ENCODE data around the gene CCDC181.
A peak's percentile ranks its signal among the peaks of the same experiment; 100 is the strongest.

CCDC181 gene

GRCh38 chr1:169368406-169368769 lies 58.9 kb downstream of the CCDC181 start:
- H3K27ac ChIP-seq: peak overlapping the region; percentile 86
- TF ChIP-seq, protein P1, sequence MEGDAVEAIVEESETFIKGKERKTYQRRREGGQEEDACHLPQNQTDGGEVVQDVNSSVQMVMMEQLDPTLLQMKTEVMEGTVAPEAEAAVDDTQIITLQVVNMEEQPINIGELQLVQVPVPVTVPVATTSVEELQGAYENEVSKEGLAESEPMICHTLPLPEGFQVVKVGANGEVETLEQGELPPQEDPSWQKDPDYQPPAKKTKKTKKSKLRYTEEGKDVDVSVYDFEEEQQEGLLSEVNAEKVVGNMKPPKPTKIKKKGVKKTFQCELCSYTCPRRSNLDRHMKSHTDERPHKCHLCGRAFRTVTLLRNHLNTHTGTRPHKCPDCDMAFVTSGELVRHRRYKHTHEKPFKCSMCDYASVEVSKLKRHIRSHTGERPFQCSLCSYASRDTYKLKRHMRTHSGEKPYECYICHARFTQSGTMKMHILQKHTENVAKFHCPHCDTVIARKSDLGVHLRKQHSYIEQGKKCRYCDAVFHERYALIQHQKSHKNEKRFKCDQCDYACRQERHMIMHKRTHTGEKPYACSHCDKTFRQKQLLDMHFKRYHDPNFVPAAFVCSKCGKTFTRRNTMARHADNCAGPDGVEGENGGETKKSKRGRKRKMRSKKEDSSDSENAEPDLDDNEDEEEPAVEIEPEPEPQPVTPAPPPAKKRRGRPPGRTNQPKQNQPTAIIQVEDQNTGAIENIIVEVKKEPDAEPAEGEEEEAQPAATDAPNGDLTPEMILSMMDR (IDR thresholded peaks at IDR 0.05): no peak
- no peak for TF ChIP-seq ZFX (IDR thresholded peaks at IDR 0.05; ENCODE audit: borderline replicate concordance)

DNA sequence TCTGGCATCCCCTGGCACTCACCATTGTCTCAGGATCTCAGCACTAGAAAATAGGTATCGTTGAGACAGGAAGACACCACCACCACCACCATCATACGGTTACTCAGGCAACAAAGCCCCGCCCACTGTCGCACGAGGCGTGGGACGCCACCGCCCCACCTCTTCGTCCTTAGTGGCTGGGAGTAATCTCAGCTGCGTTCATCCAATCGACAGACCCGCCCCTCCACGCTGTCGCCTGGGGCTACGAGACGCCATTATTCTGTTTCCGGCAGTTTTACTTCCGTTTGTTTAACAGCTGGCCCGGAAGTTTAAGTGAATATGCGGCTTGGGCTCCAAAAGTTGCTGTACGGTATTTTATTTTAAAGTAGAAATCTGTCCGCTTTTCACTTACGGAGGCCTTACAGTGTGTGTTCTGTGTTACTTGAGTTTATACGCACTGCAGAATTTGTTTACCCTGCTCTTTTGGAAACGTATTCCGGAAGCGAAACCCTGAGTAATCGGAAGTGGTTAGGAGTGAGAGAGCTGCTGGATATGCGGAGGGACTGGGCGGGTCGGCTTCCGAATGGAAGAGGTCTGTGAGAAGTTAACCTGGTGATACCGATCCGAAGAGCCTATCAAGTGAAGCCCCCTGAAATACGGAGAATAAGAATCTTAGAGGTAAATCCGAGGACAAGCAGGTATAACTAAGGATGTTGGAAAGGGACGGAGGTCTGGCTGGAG lies 59.4 kb downstream of the CCDC181 start, which contains the start of the genes BLZF1 and NME7:
BLZF1 (plus strand) TSS at position 510 of the 720 bp plus-strand sequence. CDS start 1,328 bp downstream, outside the sequence.
NME7 (minus strand) TSS at position 112 of the 720 bp plus-strand sequence; CDS start at position 25, 87 bp downstream.
- H3K27ac ChIP-seq: peak within 1 kb of the TSS; percentile 86
- TF ChIP-seq, protein P1 (IDR thresholded peaks at IDR 0.05): no peak
- TF ChIP-seq ZFX (IDR thresholded peaks at IDR 0.05; ENCODE audit: borderline replicate concordance): no peak

DNA sequence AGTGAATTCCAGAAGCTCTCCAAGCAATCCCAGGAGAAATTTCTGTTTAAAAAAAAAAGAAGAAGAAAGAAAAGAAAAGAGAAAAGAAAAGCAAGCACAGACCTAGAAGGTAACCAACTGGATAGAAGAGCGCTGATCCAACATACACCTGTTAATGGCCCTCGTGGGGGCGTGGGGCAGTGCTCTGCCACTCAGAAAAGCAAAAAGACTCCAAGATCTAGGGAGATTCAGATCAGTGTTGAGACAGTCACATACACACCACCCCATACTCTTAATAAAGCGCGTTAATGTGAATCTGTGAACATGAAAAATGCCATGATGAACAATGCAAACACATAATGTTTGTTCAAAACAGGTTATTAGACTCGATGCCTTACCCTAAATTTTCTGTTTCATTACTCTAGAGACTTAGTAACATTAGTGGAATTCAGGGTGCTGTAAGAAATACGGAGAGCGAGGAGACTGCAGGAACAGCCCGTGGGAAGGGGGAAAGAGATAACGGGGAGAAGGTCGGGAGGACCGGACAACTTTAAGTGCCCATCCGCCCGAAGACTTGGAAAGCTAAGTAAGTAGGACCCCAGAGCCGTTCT lies 60.1 kb downstream of the CCDC181 start:
- H3K27ac ChIP-seq: peak overlapping the region; percentile 86
- no peak for TF ChIP-seq ZFX (IDR thresholded peaks at IDR 0.05; ENCODE audit: borderline replicate concordance)
- TF ChIP-seq, protein P1 (IDR thresholded peaks at IDR 0.05): no peak

DNA sequence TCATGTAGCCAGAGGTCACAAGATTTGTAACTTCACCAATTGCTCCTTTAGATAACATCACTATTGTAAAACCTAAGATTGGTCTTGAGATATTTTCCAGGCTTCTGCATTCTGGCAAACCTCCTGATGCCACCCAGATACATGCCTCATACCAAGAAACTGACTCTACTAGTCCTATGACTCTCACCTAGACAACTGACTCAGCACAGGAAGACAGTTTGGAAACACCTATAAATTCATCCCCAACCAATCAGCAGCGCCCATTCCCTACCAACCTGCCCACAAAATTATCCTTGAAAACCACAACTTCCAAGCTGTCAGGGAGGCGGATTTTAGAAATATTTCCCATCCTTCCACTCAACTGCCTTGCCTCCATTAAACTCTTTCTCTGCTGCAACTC lies 62.3 kb downstream of the CCDC181 start:
- TF ChIP-seq ZFX (IDR thresholded peaks at IDR 0.05; ENCODE audit: borderline replicate concordance): no peak
- TF ChIP-seq, protein P1 (IDR thresholded peaks at IDR 0.05): no peak
- no peak overlapping the region for H3K27ac ChIP-seq

DNA sequence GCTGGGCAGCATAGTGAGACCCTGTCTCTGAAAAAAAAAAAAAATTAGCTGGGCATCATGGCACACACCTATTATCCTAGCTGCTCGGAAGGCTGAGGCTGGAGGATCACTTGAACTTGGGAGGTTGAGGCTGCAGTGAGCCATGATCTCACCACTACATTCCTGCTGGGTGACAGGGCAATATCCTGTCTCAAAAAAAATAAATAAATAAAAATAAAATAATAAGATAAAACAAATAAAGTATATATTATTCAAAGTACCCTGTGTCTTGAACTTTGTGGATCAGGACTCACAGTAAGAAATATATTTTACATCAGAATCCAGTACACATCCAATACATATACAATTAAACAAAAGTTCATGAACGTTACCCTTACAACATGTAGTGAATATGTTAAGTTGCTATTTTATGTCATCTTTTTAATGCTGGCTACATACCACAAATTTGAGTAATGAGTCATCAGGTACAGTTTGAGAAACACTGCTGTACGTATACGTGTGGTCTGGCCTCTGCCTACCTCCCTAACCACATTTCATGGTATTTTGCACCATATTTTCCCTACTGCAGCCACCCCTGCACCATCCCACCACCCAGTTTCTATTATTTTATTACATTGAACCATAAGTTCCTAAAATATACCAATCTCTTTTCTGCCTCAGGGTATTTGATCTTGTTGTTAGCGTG lies 64.1 kb downstream of the CCDC181 start:
- TF ChIP-seq ZFX (IDR thresholded peaks at IDR 0.05; ENCODE audit: borderline replicate concordance): no peak
- TF ChIP-seq, protein P1 (IDR thresholded peaks at IDR 0.05): no peak
- H3K27ac ChIP-seq: no peak overlapping the region

DNA sequence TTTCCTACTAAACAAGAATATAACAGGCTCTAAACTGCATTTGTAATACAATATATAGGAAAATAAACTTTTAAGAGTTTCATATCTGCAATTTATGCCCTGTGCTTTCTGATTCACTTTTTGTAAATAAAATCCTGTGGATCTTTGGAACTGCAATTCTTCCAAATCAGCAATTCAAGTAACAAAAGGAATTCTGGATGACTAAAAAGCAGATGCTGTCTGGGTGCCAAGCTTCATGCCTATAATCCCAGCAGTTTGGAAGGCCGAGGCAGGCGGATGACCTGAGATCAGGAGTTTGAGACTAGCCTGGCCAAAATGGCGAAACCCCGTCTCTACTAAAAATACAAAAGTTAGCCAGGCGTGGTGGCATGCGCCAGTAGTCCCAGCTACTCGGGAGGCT lies 66.0 kb downstream of the CCDC181 start:
- TF ChIP-seq, protein P1 (IDR thresholded peaks at IDR 0.05): no peak
- no peak for TF ChIP-seq ZFX (IDR thresholded peaks at IDR 0.05; ENCODE audit: borderline replicate concordance)
- H3K27ac ChIP-seq: no peak overlapping the region

All from 22Rv1 (cell line).